Measurements from ENCODE around the gene TNS1.

Gene TNS1

GRCh38 chr2:218000136-218000535, 2.7 kb downstream of the TNS1 start:
- H3K4me3 ChIP-seq (ENCODE audit: low read depth, low read length): no peak overlapping the region
- H3K4me1 ChIP-seq (ENCODE audit: control insufficient read depth, insufficient read depth, low read length): no peaks in the 10 kb centered on the region
- peaks cover 6% of the 10 kb centered on the region for H3K27me3 ChIP-seq (ENCODE audit: control insufficient read depth, insufficient read depth, low read length)
- no peak overlapping the region for H3K9ac ChIP-seq (ENCODE audit: low read depth, low read length)
- H3K9me3 ChIP-seq (ENCODE audit: control insufficient read depth, insufficient read depth, low read length): no peaks in the 10 kb centered on the region
- H3K36me3 ChIP-seq (ENCODE audit: control insufficient read depth, insufficient read depth, low read length): no peaks in the 10 kb centered on the region

DNA sequence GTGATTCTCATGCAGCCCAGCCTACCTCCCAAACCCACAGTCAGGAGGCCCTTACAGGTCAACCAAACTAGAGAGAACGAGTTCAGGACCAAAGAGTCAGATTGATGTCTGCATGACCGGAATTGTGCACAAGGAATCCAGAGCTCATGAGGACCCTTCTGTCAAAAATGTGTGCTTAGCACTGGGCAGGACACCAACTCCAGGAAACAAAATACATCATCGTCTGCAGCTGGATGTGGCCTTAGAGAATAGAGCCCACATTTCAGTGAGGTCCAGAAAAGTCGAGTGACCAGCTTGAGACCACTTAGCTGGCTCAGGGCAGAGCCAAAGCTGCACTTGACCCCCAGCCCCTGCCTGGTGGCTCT, 3.2 kb downstream of the TNS1 start:
- no peaks in the 10 kb centered on the region for H3K36me3 ChIP-seq (ENCODE audit: control insufficient read depth, insufficient read depth, low read length)
- no peaks in the 10 kb centered on the region for H3K9me3 ChIP-seq (ENCODE audit: control insufficient read depth, insufficient read depth, low read length)
- H3K4me3 ChIP-seq (ENCODE audit: low read depth, low read length): no peak overlapping the region
- H3K9ac ChIP-seq (ENCODE audit: low read depth, low read length): no peak overlapping the region
- H3K27me3 ChIP-seq (ENCODE audit: control insufficient read depth, insufficient read depth, low read length): peaks cover 5% of the 10 kb centered on the region
- no peaks in the 10 kb centered on the region for H3K4me1 ChIP-seq (ENCODE audit: control insufficient read depth, insufficient read depth, low read length)

DNA sequence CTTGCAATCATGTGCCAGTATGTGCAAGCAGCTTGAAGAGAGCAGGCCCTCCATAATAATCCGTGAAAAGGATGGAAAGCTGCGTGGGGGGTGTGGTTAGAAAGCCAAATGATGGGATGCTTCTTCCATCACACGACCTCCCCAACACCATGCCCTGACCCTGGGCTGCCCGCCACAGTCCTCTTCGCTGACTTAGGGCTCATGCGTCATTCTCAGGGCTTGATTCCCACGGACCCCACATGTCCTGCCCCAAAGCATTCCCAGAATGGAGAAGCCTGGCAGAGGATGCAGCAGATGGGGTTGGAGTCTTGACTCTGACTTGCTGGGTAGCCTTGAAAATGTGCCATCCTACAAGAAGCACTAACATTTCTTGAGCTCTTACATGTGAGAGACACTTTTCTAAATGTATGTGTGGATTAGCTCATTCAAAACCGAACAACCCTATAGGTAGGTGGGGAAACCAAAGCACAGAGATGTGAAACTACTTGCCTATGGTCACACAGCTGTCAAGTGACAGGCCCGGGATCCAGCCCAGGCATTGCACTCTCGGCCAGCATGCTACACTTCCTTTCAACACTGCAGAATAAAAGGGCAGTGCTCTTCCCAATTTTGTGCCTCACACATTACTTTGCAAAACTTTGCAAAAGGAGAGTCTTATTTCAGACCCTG, 3.7 kb downstream of the TNS1 start:
- Histone ChIP-seq H3K27me3 (ENCODE audit: control insufficient read depth, insufficient read depth, low read length) (peaks cover 2% of the 10 kb centered on the region), H3K9me3 (ENCODE audit: control insufficient read depth, insufficient read depth, low read length) (no peaks in the 10 kb centered on the region), H3K4me1 (ENCODE audit: control insufficient read depth, insufficient read depth, low read length) (no peaks in the 10 kb centered on the region), H3K4me3 (ENCODE audit: low read depth, low read length) (no peak overlapping the region), H3K36me3 (ENCODE audit: control insufficient read depth, insufficient read depth, low read length) (no peaks in the 10 kb centered on the region), H3K9ac (ENCODE audit: low read depth, low read length) (no peak overlapping the region)

GRCh38 chr2:217997510-217997909, 5.3 kb downstream of the TNS1 start:
- Histone ChIP-seq H3K4me1 (ENCODE audit: control insufficient read depth, insufficient read depth, low read length) (no peaks in the 10 kb centered on the region), H3K9me3 (ENCODE audit: control insufficient read depth, insufficient read depth, low read length) (no peaks in the 10 kb centered on the region), H3K4me3 (ENCODE audit: low read depth, low read length) (no peak overlapping the region), H3K36me3 (ENCODE audit: control insufficient read depth, insufficient read depth, low read length) (no peaks in the 10 kb centered on the region), H3K9ac (ENCODE audit: low read depth, low read length) (no peak overlapping the region), H3K27me3 (ENCODE audit: control insufficient read depth, insufficient read depth, low read length) (peaks cover 2% of the 10 kb centered on the region)

DNA sequence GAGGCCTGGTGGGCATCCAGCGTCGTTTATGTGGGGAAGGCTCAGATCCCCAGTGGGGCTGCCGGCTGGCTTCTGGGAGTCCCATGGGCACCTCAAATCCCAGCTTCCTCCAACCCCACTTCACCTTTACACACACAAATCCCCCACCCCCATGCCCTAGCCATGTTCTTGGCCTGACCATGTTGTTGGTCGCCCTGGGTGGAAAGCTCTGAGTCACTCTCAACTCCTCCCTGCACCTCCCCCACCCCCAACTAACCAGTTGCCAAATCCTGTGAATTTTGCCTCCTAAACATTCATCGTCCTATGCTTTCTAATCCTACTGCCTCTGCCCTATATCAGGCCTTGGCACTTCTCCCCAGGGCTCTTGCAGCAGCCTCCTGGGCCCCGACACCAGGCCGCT, 6.4 kb downstream of the TNS1 start:
- H3K27me3 ChIP-seq (ENCODE audit: control insufficient read depth, insufficient read depth, low read length): peaks cover 2% of the 10 kb centered on the region
- no peaks in the 10 kb centered on the region for H3K36me3 ChIP-seq (ENCODE audit: control insufficient read depth, insufficient read depth, low read length)
- no peak overlapping the region for H3K4me3 ChIP-seq (ENCODE audit: low read depth, low read length)
- no peak overlapping the region for H3K9ac ChIP-seq (ENCODE audit: low read depth, low read length)
- H3K9me3 ChIP-seq (ENCODE audit: control insufficient read depth, insufficient read depth, low read length): no peaks in the 10 kb centered on the region
- no peaks in the 10 kb centered on the region for H3K4me1 ChIP-seq (ENCODE audit: control insufficient read depth, insufficient read depth, low read length)

DNA sequence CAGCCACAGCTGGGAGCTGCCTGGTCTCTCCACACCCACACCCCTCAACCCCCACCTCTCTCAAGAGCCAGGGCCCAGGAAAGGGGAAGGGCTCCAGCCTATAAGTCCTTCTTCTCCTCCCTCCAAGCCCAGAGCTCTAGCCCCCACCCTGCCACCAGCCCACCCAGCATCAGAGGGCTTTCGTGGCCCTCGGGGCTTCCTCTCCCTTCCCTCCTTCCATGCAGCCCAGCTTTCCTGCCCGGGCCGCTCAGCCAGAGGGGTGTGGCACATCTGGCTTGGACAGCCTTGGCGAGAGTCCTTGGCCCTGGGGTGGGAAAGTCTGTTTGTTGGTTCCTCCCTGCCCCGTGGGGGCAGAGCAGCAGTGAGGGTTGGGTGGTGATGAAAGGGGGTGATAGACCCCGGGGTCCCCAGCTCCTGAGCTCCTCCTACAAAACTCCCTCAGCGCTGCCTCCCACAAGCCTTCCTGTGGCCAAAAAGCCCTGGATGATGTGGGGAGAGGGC, 7.0 kb downstream of the TNS1 start:
- Histone ChIP-seq H3K36me3 (ENCODE audit: control insufficient read depth, insufficient read depth, low read length) (no peaks in the 10 kb centered on the region), H3K9ac (ENCODE audit: low read depth, low read length) (no peak overlapping the region), H3K9me3 (ENCODE audit: control insufficient read depth, insufficient read depth, low read length) (no peaks in the 10 kb centered on the region), H3K4me1 (ENCODE audit: control insufficient read depth, insufficient read depth, low read length) (no peaks in the 10 kb centered on the region), H3K27me3 (ENCODE audit: control insufficient read depth, insufficient read depth, low read length) (peaks cover 2% of the 10 kb centered on the region), H3K4me3 (ENCODE audit: low read depth, low read length) (no peak overlapping the region)

DNA sequence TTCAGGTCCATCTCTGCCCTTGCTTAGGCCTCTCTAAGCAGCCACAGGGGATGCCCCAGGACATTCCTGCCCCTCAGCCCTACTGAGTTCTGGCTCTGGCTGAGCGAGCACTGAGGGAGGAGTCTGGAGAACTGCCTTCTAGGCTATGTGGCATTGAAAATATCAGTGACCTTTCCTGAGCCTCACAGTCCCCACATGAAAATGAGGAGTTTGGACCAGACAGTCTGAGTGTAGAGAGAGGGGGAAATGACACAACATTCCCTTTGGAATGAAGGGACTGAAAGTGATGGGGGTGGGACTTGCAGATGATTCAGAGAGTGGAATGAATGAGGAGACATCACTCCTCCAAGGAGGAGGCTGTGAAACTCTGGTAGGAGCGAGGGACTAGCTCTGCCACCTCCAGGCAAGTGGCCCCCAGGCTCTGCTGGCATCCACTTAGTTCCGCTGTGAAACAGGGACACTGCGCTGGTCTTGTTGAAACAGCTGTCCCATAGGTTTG, 8.0 kb downstream of the TNS1 start:
- Histone ChIP-seq H3K4me3 (ENCODE audit: low read depth, low read length) (no peak overlapping the region), H3K9ac (ENCODE audit: low read depth, low read length) (no peak overlapping the region), H3K36me3 (ENCODE audit: control insufficient read depth, insufficient read depth, low read length) (no peaks in the 10 kb centered on the region), H3K27me3 (ENCODE audit: control insufficient read depth, insufficient read depth, low read length) (no peaks in the 10 kb centered on the region), H3K4me1 (ENCODE audit: control insufficient read depth, insufficient read depth, low read length) (no peaks in the 10 kb centered on the region), H3K9me3 (ENCODE audit: control insufficient read depth, insufficient read depth, low read length) (no peaks in the 10 kb centered on the region)

DNA sequence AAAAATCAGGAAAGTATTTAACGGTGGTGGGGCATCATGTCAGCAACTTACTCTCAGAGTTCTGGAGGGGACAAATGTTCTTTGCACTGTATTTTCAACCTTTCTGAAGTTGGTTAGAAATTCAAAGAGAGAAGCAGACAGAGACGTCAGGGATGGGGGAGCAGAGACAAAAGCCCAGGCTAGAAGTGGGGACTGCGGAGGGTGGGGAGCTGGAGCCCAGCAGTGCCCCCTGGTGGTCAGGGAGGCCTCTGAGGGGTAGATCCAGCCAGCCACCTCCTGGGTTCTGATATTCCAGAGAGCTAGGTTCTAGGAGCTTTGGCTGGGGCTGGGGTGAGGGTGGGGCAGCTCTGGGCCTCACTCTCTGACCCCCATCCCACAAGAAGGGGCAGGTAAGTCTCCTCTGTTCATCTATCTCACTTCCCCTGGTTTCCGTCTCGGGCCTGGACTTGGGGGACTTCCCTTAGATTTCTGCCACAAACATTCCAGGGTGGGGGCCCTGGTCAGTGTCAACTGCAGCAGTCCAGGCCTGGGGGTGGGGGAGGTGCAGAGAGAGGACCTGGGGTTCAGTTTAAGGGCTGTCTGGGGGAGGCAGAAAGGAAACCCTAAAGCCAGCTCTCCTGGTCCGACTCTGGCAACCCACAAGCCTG, 8.9 kb downstream of the TNS1 start:
- H3K4me1 ChIP-seq (ENCODE audit: control insufficient read depth, insufficient read depth, low read length): no peaks in the 10 kb centered on the region
- no peaks in the 10 kb centered on the region for H3K9me3 ChIP-seq (ENCODE audit: control insufficient read depth, insufficient read depth, low read length)
- H3K9ac ChIP-seq (ENCODE audit: low read depth, low read length): no peak overlapping the region
- H3K36me3 ChIP-seq (ENCODE audit: control insufficient read depth, insufficient read depth, low read length): no peaks in the 10 kb centered on the region
- H3K27me3 ChIP-seq (ENCODE audit: control insufficient read depth, insufficient read depth, low read length): no peaks in the 10 kb centered on the region
- no peak overlapping the region for H3K4me3 ChIP-seq (ENCODE audit: low read depth, low read length)

- Histone ChIP-seq H3K9ac (ENCODE audit: low read depth, low read length) (no peak overlapping the region), H3K27me3 (ENCODE audit: control insufficient read depth, insufficient read depth, low read length) (no peaks in the 10 kb centered on the region), H3K4me3 (ENCODE audit: low read depth, low read length) (no peak overlapping the region), H3K4me1 (ENCODE audit: control insufficient read depth, insufficient read depth, low read length) (peaks cover 1% of the 10 kb centered on the region), H3K36me3 (ENCODE audit: control insufficient read depth, insufficient read depth, low read length) (no peaks in the 10 kb centered on the region), H3K9me3 (ENCODE audit: control insufficient read depth, insufficient read depth, low read length) (no peaks in the 10 kb centered on the region)
Observed at GRCh38 chr2:217993138-217993537, 9.7 kb downstream of the TNS1 start.

DNA sequence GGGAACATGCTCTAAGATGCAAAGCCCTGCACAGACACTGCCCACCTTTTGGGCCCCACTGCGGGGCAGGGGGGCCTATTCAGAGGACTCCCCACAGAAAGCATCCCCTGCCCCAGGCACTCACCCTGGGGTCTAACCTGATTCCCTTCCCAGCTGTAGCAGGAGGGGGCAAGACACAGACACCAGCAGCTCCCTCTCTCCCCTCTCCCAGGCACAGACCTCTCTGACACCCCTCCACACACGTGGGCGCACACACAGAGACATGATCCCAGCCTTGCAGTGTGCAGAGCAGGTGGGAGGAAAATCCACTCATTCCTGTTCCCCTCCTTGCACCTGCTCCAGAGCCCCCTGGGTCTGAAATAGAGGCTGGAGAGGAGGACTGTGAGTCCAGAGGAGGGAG, 10.7 kb downstream of the TNS1 start:
- H3K9me3 ChIP-seq (ENCODE audit: control insufficient read depth, insufficient read depth, low read length): no peaks in the 10 kb centered on the region
- no peak overlapping the region for H3K9ac ChIP-seq (ENCODE audit: low read depth, low read length)
- no peaks in the 10 kb centered on the region for H3K36me3 ChIP-seq (ENCODE audit: control insufficient read depth, insufficient read depth, low read length)
- H3K4me1 ChIP-seq (ENCODE audit: control insufficient read depth, insufficient read depth, low read length): peaks cover 2% of the 10 kb centered on the region
- H3K4me3 ChIP-seq (ENCODE audit: low read depth, low read length): no peak overlapping the region
- no peaks in the 10 kb centered on the region for H3K27me3 ChIP-seq (ENCODE audit: control insufficient read depth, insufficient read depth, low read length)

DNA sequence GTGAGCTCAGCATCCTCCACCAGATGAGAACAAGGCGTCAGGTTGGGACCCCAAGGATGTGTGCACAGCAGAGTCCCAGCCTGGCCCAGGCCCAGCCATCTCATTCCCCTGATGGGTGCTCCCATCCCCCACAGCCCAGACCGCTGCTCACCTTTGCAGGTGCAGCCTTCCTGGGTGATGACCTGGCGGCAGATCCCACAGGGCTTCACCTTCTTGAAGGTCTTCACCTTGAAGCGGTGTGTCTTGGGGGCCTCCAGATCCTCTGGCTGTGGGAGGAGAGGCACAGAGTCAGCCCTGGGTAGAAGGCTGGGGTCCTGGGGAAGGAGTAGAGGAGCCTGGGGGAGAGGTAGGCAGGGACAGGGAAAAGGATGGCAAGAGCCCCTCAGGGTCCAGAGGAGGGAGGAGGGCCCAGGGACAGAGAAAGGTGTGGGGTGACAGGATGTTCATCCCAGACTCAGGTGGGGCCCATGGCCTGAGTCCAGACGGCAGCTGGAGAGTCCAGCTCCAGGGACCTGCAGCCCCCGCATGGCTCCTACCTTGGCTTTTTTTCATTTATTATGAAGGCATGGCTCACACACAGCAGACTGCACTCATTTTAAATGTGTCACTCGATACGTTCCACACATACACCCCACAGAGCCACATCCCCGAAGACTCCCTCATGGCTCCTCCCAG, 11.9 kb downstream of the TNS1 start:
- Histone ChIP-seq H3K4me1 (ENCODE audit: control insufficient read depth, insufficient read depth, low read length) (peaks cover 2% of the 10 kb centered on the region), H3K9ac (ENCODE audit: low read depth, low read length) (no peak overlapping the region), H3K4me3 (ENCODE audit: low read depth, low read length) (no peak overlapping the region), H3K36me3 (ENCODE audit: control insufficient read depth, insufficient read depth, low read length) (no peaks in the 10 kb centered on the region), H3K9me3 (ENCODE audit: control insufficient read depth, insufficient read depth, low read length) (no peaks in the 10 kb centered on the region), H3K27me3 (ENCODE audit: control insufficient read depth, insufficient read depth, low read length) (no peaks in the 10 kb centered on the region)

GRCh38 chr2:217990389-217990788, 12.4 kb downstream of the TNS1 start:
- no peaks in the 10 kb centered on the region for H3K9me3 ChIP-seq (ENCODE audit: control insufficient read depth, insufficient read depth, low read length)
- H3K4me3 ChIP-seq (ENCODE audit: low read depth, low read length): no peak overlapping the region
- no peaks in the 10 kb centered on the region for H3K36me3 ChIP-seq (ENCODE audit: control insufficient read depth, insufficient read depth, low read length)
- H3K27me3 ChIP-seq (ENCODE audit: control insufficient read depth, insufficient read depth, low read length): no peaks in the 10 kb centered on the region
- H3K4me1 ChIP-seq (ENCODE audit: control insufficient read depth, insufficient read depth, low read length): peaks cover 2% of the 10 kb centered on the region
- no peak overlapping the region for H3K9ac ChIP-seq (ENCODE audit: low read depth, low read length)

Data from iPS-15b (cell line).